ENCODE data around the gene DPYSL3. TPM values are rescaled to one million over a fixed set of nuclear protein-coding genes. Genes with fewer than 3 reads are reported as not detected.

DPYSL3 gene
- total RNA-seq, 1 donor from 2014 or later: 165 TPM

DNA sequence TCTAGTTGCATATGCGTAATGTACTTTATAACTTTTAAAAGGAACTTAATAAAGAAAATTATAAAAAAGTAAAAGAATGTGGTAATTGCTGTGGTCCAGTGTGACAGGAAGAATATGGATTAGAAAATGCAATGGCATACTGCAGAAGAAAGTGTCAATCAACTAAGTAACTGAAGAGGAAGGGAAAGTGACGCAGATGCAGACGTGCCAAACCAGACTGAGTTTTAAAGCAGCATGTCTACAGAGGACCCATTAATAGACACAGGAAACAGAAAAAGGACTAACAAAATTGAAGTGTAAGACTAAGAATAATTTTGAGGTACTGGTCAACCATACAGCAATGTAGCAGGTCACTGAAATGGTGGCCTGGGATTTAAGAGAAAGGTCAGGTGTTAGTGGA is 73.3 kb downstream of the DPYSL3 start:
- Mint-ChIP-seq H3K4me1 (peaks cover 59% of the 10 kb centered on the region), H3K27me3 (ENCODE audit: low read depth) (no peaks in the 10 kb centered on the region), H3K9me3 (no peaks in the 10 kb centered on the region), H3K4me3 (no peak overlapping the region), H3K27ac (no peak overlapping the region), H3K36me3 (peaks cover 6% of the 10 kb centered on the region)
- no peak for DNase-seq (ENCODE audit: low spot score in 2 of 2, unreplicated experiment in 2 of 2)
- TF ChIP-seq, protein P1, sequence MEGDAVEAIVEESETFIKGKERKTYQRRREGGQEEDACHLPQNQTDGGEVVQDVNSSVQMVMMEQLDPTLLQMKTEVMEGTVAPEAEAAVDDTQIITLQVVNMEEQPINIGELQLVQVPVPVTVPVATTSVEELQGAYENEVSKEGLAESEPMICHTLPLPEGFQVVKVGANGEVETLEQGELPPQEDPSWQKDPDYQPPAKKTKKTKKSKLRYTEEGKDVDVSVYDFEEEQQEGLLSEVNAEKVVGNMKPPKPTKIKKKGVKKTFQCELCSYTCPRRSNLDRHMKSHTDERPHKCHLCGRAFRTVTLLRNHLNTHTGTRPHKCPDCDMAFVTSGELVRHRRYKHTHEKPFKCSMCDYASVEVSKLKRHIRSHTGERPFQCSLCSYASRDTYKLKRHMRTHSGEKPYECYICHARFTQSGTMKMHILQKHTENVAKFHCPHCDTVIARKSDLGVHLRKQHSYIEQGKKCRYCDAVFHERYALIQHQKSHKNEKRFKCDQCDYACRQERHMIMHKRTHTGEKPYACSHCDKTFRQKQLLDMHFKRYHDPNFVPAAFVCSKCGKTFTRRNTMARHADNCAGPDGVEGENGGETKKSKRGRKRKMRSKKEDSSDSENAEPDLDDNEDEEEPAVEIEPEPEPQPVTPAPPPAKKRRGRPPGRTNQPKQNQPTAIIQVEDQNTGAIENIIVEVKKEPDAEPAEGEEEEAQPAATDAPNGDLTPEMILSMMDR (IDR thresholded peaks at IDR 0.05; ENCODE audit: unreplicated experiment): no peak

DNA sequence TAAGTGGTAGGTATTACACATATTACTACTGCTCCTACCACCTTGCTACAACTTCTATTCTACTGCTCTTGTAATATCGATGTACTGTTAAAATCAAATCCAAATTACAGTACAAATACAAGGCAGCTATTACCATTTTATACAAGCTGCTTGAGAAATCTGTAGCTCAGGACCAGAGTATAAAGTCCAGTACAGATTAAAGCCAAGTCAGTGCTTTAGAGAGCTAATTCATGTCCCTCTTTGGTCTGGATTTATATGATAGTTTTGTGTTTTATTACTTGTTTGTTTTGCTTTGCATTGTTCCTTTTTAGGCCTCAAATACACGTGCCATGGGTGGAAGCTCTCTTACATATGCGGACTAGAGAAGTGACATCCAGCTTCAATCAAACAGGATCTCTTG is 75.8 kb downstream of the DPYSL3 start:
- Mint-ChIP-seq H3K4me3 (no peak overlapping the region), H3K4me1 (peaks cover 58% of the 10 kb centered on the region), H3K27me3 (ENCODE audit: low read depth) (no peaks in the 10 kb centered on the region)

GRCh38 chr5:147432323-147432722 is 77.5 kb downstream of the DPYSL3 start:
- Mint-ChIP-seq H3K9me3 (no peaks in the 10 kb centered on the region), H3K36me3 (no peaks in the 10 kb centered on the region), H3K4me3 (no peak overlapping the region), H3K4me1 (peaks cover 61% of the 10 kb centered on the region), H3K27me3 (ENCODE audit: low read depth) (no peaks in the 10 kb centered on the region), H3K27ac (peak overlapping the region; percentile 88)
- no peak for DNase-seq (ENCODE audit: low spot score in 2 of 2, unreplicated experiment in 2 of 2)
- TF ChIP-seq, protein P1 (IDR thresholded peaks at IDR 0.05; ENCODE audit: unreplicated experiment): no peak

More for the DNA sequence above, 75.8 kb downstream of the DPYSL3 start:
- DNase-seq (ENCODE audit: low spot score in 2 of 2, unreplicated experiment in 2 of 2): no peak
- Mint-ChIP-seq H3K9me3 (no peaks in the 10 kb centered on the region), H3K36me3 (peaks cover 1% of the 10 kb centered on the region), H3K27ac (peak overlapping the region; percentile 0)
- TF ChIP-seq, protein P1 (IDR thresholded peaks at IDR 0.05; ENCODE audit: unreplicated experiment): no peak

GRCh38 chr5:147431586-147431985 is 78.3 kb downstream of the DPYSL3 start:
- DNase-seq (ENCODE audit: low spot score in 2 of 2, unreplicated experiment in 2 of 2): no peak
- Mint-ChIP-seq H3K27ac (peak overlapping the region; percentile 88), H3K9me3 (no peaks in the 10 kb centered on the region), H3K4me1 (peaks cover 68% of the 10 kb centered on the region), H3K4me3 (no peak overlapping the region), H3K27me3 (ENCODE audit: low read depth) (no peaks in the 10 kb centered on the region), H3K36me3 (no peaks in the 10 kb centered on the region)
- TF ChIP-seq, protein P1 (IDR thresholded peaks at IDR 0.05; ENCODE audit: unreplicated experiment): no peak

- peaks cover 3% of the 10 kb centered on the region for H3K36me3 Mint-ChIP-seq
- peaks cover 75% of the 10 kb centered on the region for H3K4me1 Mint-ChIP-seq
- TF ChIP-seq, protein P1 (IDR thresholded peaks at IDR 0.05; ENCODE audit: unreplicated experiment): no peak
- H3K9me3 Mint-ChIP-seq: no peaks in the 10 kb centered on the region
- no peaks in the 10 kb centered on the region for H3K27me3 Mint-ChIP-seq (ENCODE audit: low read depth)
- DNase-seq (ENCODE audit: low spot score in 2 of 2, unreplicated experiment in 2 of 2): no peak
- peak overlapping the region; percentile 84 for H3K27ac Mint-ChIP-seq
- H3K4me3 Mint-ChIP-seq: no peak overlapping the region
These were observed 79.2 kb downstream of the DPYSL3 start for GRCh38 chr5:147430628-147431027.

Data from mesothelial cell of epicardium (in vitro differentiated cells).